GM18502 (cell line): ENCODE data around the gene CCDC134.
A peak's percentile ranks its signal among the peaks of the same experiment; 100 is the strongest.

Experiments
- ATAC-seq: cut with Tn5 transposase; IDR thresholded peaks from one replicate; pipeline ENCODE4 v1.9.1; 2021; ENCODE audit warnings: mild to moderate bottlenecking; ENCODE audit not compliant: unreplicated experiment, poor library complexity

Gene CCDC134

GRCh38 chr22:41800348-41801146 is at the start of gene CCDC134:
Gene CCDC134 (plus strand): TSS chr22:41800679. CDS start chr22:41808891, 8,212 bp downstream.
- ATAC-seq: peak; percentile 88

- ATAC-seq: peak; percentile 60
Observed at GRCh38 chr22:41752011-41752970, 48.2 kb upstream of the CCDC134 start.

GRCh38 chr22:41753984-41754383 is 46.5 kb upstream of the CCDC134 start:
- no peak for ATAC-seq

GRCh38 chr22:41757502-41757901 is 43.0 kb upstream of the CCDC134 start:
- ATAC-seq: no peak

GRCh38 chr22:41758231-41758630 is 42.2 kb upstream of the CCDC134 start:
- no peak for ATAC-seq

- no peak for ATAC-seq
Observed at GRCh38 chr22:41762980-41763779, 37.3 kb upstream of the CCDC134 start.

- ATAC-seq: no peak
Observed at GRCh38 chr22:41766476-41766875, 34.0 kb upstream of the CCDC134 start.

- no peak for ATAC-seq
Observed at GRCh38 chr22:41768430-41768829, 32.0 kb upstream of the CCDC134 start.

- ATAC-seq: no peak
Observed at GRCh38 chr22:41770715-41771468, 29.6 kb upstream of the CCDC134 start.

GRCh38 chr22:41772198-41772597 is 28.3 kb upstream of the CCDC134 start:
- no peak for ATAC-seq

GRCh38 chr22:41772645-41773044 is 27.8 kb upstream of the CCDC134 start:
- ATAC-seq: no peak

GRCh38 chr22:41775338-41775737 is 25.1 kb upstream of the CCDC134 start:
- no peak for ATAC-seq

GRCh38 chr22:41775976-41776375 is 24.5 kb upstream of the CCDC134 start:
- ATAC-seq: no peak

GRCh38 chr22:41776381-41776780 is 24.1 kb upstream of the CCDC134 start:
- no peak for ATAC-seq

- ATAC-seq: no peak
Observed at GRCh38 chr22:41777749-41778425, 22.6 kb upstream of the CCDC134 start.

- ATAC-seq: no peak
Observed at GRCh38 chr22:41779929-41780505, 20.5 kb upstream of the CCDC134 start.

- ATAC-seq: peak; percentile 91
Observed at GRCh38 chr22:41780746-41781505, 19.6 kb upstream of the CCDC134 start.

GRCh38 chr22:41781507-41781906 is 19.0 kb upstream of the CCDC134 start:
- ATAC-seq: peak; percentile 27
